Non-pigmented ciliary epithelial cell (primary cell): ENCODE results near the gene TANGO6.
"Not testable (repeated sequence)": the region's sequence is repeated elsewhere in the genome, so short reads cannot be mapped to it uniquely, and the experiment has no call there.

Source experiments
- DNase-seq: peaks from one replicate; pipeline ENCODE4 v3.0.0-alpha.2; 2010; ENCODE audit warnings: low read depth

Gene TANGO6

GRCh38 chr16:68843482-68844210 is at the start of gene TANGO6:
Gene TANGO6, plus strand, starts transcription at chr16:68843531. Its CDS starts 87 bp downstream, at chr16:68843618.
- DNase-seq = no peak

GRCh38 chr16:68798398-68798797 is 44.9 kb upstream of the TANGO6 start:
- no peak for DNase-seq

- peak; percentile 62 for DNase-seq
Observed at GRCh38 chr16:68800257-68800875, 43.0 kb upstream of the TANGO6 start.

- peak; percentile 78 for DNase-seq
Observed at GRCh38 chr16:68802190-68802589, 41.1 kb upstream of the TANGO6 start.

GRCh38 chr16:68806422-68806821 is 36.9 kb upstream of the TANGO6 start:
- no peak for DNase-seq

GRCh38 chr16:68806981-68807380 is 36.4 kb upstream of the TANGO6 start:
- no peak for DNase-seq

GRCh38 chr16:68814516-68814915 is 28.8 kb upstream of the TANGO6 start:
- DNase-seq = no peak

GRCh38 chr16:68823401-68824135 is 19.8 kb upstream of the TANGO6 start:
- DNase-seq = peak; percentile 84

- DNase-seq = no peak
Observed at GRCh38 chr16:68825427-68825826, 17.9 kb upstream of the TANGO6 start.

- no peak for DNase-seq
Observed at GRCh38 chr16:68826652-68827051, 16.7 kb upstream of the TANGO6 start.

GRCh38 chr16:68833251-68833650 is 10.1 kb upstream of the TANGO6 start:
- no peak for DNase-seq

- no peak for DNase-seq
Observed at GRCh38 chr16:68834550-68834949, 8.8 kb upstream of the TANGO6 start.

GRCh38 chr16:68835970-68836369 is 7.4 kb upstream of the TANGO6 start:
- DNase-seq = no peak

- no peak for DNase-seq
Observed at GRCh38 chr16:68839831-68840230, 3.5 kb upstream of the TANGO6 start.

- DNase-seq = not testable (repeated sequence)
Observed at GRCh38 chr16:68842964-68843481, 308 bp upstream of the TANGO6 start.

- DNase-seq = no peak
Observed at GRCh38 chr16:68844211-68844564, 857 bp downstream of the TANGO6 start.

GRCh38 chr16:68848786-68849185 is 5.5 kb downstream of the TANGO6 start:
- no peak for DNase-seq

GRCh38 chr16:68850481-68850880 is 7.2 kb downstream of the TANGO6 start:
- DNase-seq = no peak

GRCh38 chr16:68851601-68852000 is 8.3 kb downstream of the TANGO6 start:
- DNase-seq = no peak

GRCh38 chr16:68857479-68857878 is 14.1 kb downstream of the TANGO6 start:
- no peak for DNase-seq

- no peak for DNase-seq
Observed at GRCh38 chr16:68859828-68860227, 16.5 kb downstream of the TANGO6 start.

- no peak for DNase-seq
Observed at GRCh38 chr16:68860978-68861892, 17.9 kb downstream of the TANGO6 start.
